ENCODE measurements around the gene OBSCN. TPM values are rescaled to one million over a fixed set of nuclear protein-coding genes. Genes with fewer than 3 reads are reported as not detected.

The OBSCN gene
- total and polyA plus RNA-seq, 10 of the 15 experiments (the other 5 are each of a cell fraction or from before 2014, with no cell fraction given) = 0.01 to 0.36 (median 0.08) TPM; not detected in 2

DNA sequence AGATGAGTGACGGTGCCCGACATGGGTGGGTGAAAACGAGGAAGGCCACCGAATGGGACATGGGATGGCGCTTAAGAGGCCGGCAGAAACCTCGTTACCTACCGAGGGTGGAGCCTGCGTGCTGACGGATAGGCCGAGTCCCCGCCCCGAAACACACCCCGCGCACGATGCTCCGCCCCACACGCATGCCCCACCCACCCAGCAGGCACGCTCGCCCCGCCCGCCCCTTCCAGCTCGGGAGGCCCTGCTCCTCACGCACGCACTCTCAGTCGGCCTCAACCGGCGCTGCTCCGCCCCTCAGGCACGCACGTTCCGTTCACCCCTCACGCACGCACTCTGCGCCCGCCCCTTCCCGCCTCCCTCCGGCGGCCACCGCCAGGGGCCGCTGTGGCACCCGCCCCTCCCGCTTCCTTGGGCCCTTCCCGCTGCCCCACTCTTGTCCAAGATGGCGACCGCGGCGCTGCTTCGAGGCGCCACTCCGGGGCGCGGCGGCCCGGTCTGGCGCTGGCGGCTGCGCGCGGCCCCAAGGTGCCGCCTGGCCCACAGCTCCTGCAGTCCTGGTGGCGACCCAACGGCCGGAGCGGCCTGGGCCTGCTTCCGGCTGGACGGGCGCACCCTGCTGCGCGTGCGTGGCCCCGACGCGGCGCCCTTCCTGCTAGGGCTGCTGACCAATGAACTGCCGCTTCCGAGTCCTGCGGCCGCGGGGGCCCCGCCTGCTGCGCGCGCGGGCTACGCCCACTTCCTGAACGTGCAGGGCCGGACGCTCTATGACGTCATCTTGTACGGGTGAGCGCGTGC, 42.3 kb upstream of the OBSCN start, which contains the start of gene IBA57 (continued):
- TF ChIP-seq, protein P1, sequence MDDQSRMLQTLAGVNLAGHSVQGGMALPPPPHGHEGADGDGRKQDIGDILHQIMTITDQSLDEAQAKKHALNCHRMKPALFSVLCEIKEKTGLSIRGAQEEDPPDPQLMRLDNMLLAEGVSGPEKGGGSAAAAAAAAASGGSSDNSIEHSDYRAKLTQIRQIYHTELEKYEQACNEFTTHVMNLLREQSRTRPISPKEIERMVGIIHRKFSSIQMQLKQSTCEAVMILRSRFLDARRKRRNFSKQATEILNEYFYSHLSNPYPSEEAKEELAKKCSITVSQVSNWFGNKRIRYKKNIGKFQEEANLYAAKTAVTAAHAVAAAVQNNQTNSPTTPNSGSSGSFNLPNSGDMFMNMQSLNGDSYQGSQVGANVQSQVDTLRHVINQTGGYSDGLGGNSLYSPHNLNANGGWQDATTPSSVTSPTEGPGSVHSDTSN (IDR thresholded peaks at IDR 0.05; ENCODE audit: insufficient replicate concordance, low read depth, low read length) = peak; percentile 70
- TF ChIP-seq, protein P2, sequence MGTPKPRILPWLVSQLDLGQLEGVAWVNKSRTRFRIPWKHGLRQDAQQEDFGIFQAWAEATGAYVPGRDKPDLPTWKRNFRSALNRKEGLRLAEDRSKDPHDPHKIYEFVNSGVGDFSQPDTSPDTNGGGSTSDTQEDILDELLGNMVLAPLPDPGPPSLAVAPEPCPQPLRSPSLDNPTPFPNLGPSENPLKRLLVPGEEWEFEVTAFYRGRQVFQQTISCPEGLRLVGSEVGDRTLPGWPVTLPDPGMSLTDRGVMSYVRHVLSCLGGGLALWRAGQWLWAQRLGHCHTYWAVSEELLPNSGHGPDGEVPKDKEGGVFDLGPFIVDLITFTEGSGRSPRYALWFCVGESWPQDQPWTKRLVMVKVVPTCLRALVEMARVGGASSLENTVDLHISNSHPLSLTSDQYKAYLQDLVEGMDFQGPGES (IDR thresholded peaks at IDR 0.05) = peak; percentile 76
- TF ChIP-seq CBFB (IDR thresholded peaks at IDR 0.05; ENCODE audit: low read depth) (no peak), KLF5 (IDR thresholded peaks at IDR 0.05; ENCODE audit: partially characterized antibody) (peak; percentile 97), MEF2B (IDR thresholded peaks at IDR 0.05; ENCODE audit: partially characterized antibody, poor library complexity, severe bottlenecking) (no peak), RAD51 (IDR thresholded peaks at IDR 0.05) (no peak), BACH1 (IDR thresholded peaks at IDR 0.05; ENCODE audit: borderline replicate concordance) (peak; percentile 97), NR2C1 (IDR thresholded peaks at IDR 0.05) (peak; percentile 77), ZNF24 (IDR thresholded peaks at IDR 0.05) (peak; percentile 80), FOXK2 (IDR thresholded peaks at IDR 0.05) (no peak), ESRRA (IDR thresholded peaks at IDR 0.05; ENCODE audit: low read length) (peak; percentile 81; the same call in 1 of the 2 replicates), NR2F1 (conservative IDR thresholded peaks at IDR 0.05) (peak; percentile 71), SPI1 (IDR thresholded peaks at IDR 0.05; ENCODE audit: borderline replicate concordance, insufficient read depth, low read depth, low read length) (no peak), ZNF274 (IDR thresholded peaks at IDR 0.05; ENCODE audit: insufficient read depth, insufficient read length) (no peak), ZZZ3 (IDR thresholded peaks at IDR 0.05; ENCODE audit: control insufficient read depth, insufficient read length, low read depth) (no peak)
- TF ChIP-seq, protein P3, sequence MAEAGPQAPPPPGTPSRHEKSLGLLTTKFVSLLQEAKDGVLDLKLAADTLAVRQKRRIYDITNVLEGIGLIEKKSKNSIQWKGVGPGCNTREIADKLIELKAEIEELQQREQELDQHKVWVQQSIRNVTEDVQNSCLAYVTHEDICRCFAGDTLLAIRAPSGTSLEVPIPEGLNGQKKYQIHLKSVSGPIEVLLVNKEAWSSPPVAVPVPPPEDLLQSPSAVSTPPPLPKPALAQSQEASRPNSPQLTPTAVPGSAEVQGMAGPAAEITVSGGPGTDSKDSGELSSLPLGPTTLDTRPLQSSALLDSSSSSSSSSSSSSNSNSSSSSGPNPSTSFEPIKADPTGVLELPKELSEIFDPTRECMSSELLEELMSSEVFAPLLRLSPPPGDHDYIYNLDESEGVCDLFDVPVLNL (IDR thresholded peaks at IDR 0.05; ENCODE audit: low read depth, low read length) = no peak; the same call in 1 of the 2 replicates
- TF ChIP-seq, protein P4, sequence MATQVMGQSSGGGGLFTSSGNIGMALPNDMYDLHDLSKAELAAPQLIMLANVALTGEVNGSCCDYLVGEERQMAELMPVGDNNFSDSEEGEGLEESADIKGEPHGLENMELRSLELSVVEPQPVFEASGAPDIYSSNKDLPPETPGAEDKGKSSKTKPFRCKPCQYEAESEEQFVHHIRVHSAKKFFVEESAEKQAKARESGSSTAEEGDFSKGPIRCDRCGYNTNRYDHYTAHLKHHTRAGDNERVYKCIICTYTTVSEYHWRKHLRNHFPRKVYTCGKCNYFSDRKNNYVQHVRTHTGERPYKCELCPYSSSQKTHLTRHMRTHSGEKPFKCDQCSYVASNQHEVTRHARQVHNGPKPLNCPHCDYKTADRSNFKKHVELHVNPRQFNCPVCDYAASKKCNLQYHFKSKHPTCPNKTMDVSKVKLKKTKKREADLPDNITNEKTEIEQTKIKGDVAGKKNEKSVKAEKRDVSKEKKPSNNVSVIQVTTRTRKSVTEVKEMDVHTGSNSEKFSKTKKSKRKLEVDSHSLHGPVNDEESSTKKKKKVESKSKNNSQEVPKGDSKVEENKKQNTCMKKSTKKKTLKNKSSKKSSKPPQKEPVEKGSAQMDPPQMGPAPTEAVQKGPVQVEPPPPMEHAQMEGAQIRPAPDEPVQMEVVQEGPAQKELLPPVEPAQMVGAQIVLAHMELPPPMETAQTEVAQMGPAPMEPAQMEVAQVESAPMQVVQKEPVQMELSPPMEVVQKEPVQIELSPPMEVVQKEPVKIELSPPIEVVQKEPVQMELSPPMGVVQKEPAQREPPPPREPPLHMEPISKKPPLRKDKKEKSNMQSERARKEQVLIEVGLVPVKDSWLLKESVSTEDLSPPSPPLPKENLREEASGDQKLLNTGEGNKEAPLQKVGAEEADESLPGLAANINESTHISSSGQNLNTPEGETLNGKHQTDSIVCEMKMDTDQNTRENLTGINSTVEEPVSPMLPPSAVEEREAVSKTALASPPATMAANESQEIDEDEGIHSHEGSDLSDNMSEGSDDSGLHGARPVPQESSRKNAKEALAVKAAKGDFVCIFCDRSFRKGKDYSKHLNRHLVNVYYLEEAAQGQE (IDR thresholded peaks at IDR 0.05; ENCODE audit: low read depth, low read length) = peak; percentile 19; the same call in 1 of the 2 replicates
- TF ChIP-seq, protein P5, sequence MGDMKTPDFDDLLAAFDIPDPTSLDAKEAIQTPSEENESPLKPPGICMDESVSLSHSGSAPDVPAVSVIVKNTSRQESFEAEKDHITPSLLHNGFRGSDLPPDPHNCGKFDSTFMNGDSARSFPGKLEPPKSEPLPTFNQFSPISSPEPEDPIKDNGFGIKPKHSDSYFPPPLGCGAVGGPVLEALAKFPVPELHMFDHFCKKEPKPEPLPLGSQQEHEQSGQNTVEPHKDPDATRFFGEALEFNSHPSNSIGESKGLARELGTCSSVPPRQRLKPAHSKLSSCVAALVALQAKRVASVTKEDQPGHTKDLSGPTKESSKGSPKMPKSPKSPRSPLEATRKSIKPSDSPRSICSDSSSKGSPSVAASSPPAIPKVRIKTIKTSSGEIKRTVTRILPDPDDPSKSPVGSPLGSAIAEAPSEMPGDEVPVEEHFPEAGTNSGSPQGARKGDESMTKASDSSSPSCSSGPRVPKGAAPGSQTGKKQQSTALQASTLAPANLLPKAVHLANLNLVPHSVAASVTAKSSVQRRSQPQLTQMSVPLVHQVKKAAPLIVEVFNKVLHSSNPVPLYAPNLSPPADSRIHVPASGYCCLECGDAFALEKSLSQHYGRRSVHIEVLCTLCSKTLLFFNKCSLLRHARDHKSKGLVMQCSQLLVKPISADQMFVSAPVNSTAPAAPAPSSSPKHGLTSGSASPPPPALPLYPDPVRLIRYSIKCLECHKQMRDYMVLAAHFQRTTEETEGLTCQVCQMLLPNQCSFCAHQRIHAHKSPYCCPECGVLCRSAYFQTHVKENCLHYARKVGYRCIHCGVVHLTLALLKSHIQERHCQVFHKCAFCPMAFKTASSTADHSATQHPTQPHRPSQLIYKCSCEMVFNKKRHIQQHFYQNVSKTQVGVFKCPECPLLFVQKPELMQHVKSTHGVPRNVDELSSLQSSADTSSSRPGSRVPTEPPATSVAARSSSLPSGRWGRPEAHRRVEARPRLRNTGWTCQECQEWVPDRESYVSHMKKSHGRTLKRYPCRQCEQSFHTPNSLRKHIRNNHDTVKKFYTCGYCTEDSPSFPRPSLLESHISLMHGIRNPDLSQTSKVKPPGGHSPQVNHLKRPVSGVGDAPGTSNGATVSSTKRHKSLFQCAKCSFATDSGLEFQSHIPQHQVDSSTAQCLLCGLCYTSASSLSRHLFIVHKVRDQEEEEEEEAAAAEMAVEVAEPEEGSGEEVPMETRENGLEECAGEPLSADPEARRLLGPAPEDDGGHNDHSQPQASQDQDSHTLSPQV (IDR thresholded peaks at IDR 0.05) = peak; percentile 94
